HL-60 (cell line): Measurements from ENCODE around the gene SNX9.

Experiments used
- DNase-seq, 2 experiments: peaks; one replicate each; pipeline ENCODE4 v3.0.0-alpha.2; 2010 to 2020; ENCODE audit warnings: low read depth in 1 of 2, low spot score in 1 of 2
- H3K27ac ChIP-seq: fragments of 250-450 bp; sonication (Bioruptor Pico); replicated peaks from 2 replicates; pipeline ENCODE4 v1.5.1; 2020; ENCODE audit warnings: mild to moderate bottlenecking, moderate library complexity
- H3K27me3 ChIP-seq: fragments of 250-450 bp; sonication (Bioruptor Pico); 2 replicates; pipeline ENCODE4 v1.5.1; 2021; ENCODE audit warnings: mild to moderate bottlenecking, moderate library complexity; ENCODE audit not compliant: insufficient read depth, poor library complexity, severe bottlenecking
- H3K4me3 ChIP-seq: replicated peaks from 2 replicates; pipeline ENCODE4 v1.5.1; 2011; ENCODE audit warnings: mild to moderate bottlenecking, control low read depth, low read length; ENCODE audit not compliant: insufficient read depth
- CTCF ChIP-seq: IDR thresholded peaks from one replicate; pipeline ENCODE4 v1.5.1; 2011; ENCODE audit warnings: low read length, control low read depth, inconsistent platforms; ENCODE audit not compliant: insufficient read depth
- GABPA ChIP-seq: IDR thresholded peaks from 2 replicates; pipeline ENCODE4 v1.6.1; 2012; ENCODE audit warnings: low read depth
- POLR2AphosphoS5 ChIP-seq: IDR thresholded peaks from 2 replicates; pipeline ENCODE4 v1.6.1; 2012; ENCODE audit warnings: low read depth
- REST ChIP-seq: IDR thresholded peaks from 2 replicates; pipeline ENCODE4 v1.6.1; 2012; ENCODE audit warnings: low read depth; ENCODE audit not compliant: insufficient replicate concordance
- SPI1 ChIP-seq: IDR thresholded peaks from 2 replicates; pipeline ENCODE4 v1.6.1; 2012; ENCODE audit warnings: low read depth, mild to moderate bottlenecking, borderline replicate concordance

The SNX9 gene

GRCh38 chr6:157867981-157868380 is 44.9 kb downstream of the SNX9 start:
- Histone ChIP-seq H3K4me3 (no peak overlapping the region), H3K27me3 (no peaks in the 10 kb centered on the region), H3K27ac (no peak overlapping the region)
- TF ChIP-seq CTCF (no peak), SPI1 (no peak), POLR2AphosphoS5 (no peak), GABPA (no peak)
- no peak for DNase-seq

GRCh38 chr6:157868835-157869234 is 45.8 kb downstream of the SNX9 start:
- TF ChIP-seq GABPA: no peak
- no peaks in the 10 kb centered on the region for H3K27me3 ChIP-seq
- no peak overlapping the region for H3K27ac ChIP-seq
- no peak overlapping the region for H3K4me3 ChIP-seq
- no peak for DNase-seq

- Histone ChIP-seq H3K27ac (no peak overlapping the region), H3K4me3 (no peak overlapping the region), H3K27me3 (no peaks in the 10 kb centered on the region)
- no peak for DNase-seq
- no peak for TF ChIP-seq GABPA
- no peak for TF ChIP-seq POLR2AphosphoS5
- TF ChIP-seq CTCF: no peak
- TF ChIP-seq REST: no peak
- TF ChIP-seq SPI1: no peak
Measured at GRCh38 chr6:157869673-157870302, 46.7 kb downstream of the SNX9 start.

- Histone ChIP-seq H3K27ac (no peak overlapping the region), H3K4me3 (no peak overlapping the region), H3K27me3 (no peaks in the 10 kb centered on the region)
- TF ChIP-seq CTCF (peak; percentile 73), POLR2AphosphoS5 (no peak)
- peak; percentile 47 to 78 for DNase-seq
Measured at GRCh38 chr6:157873735-157874344, 50.8 kb downstream of the SNX9 start.

GRCh38 chr6:157877149-157877548 is 54.1 kb downstream of the SNX9 start:
- no peak for DNase-seq
- no peak for TF ChIP-seq POLR2AphosphoS5
- no peak for TF ChIP-seq GABPA
- TF ChIP-seq SPI1: no peak
- TF ChIP-seq REST: no peak
- TF ChIP-seq CTCF: no peak
- Histone ChIP-seq H3K27ac (no peak overlapping the region), H3K4me3 (no peak overlapping the region), H3K27me3 (no peaks in the 10 kb centered on the region)
